Left cardiac atrium (tissue), 4 donors: ENCODE results near the gene DLK1. TPM values are rescaled to one million over a fixed set of nuclear protein-coding genes. Genes with fewer than 3 reads are reported as not detected.

ENCODE experiments used
- ATAC-seq, 2 donors: fragments of 200-7000 bp; cut with Tn5 transposase; one replicate each; pipeline ENCODE4 v1.9.1; 2020; ENCODE audit warnings: mild to moderate bottlenecking in 2 of 2, moderate library complexity in 2 of 2
- DNase-seq: peaks from one replicate; pipeline ENCODE4 v3.0.0-alpha.2; 2020
- intact Hi-C, 2 donors: fragments of 100-400 bp; cut with DNase I; formaldehyde crosslinking; loops; one replicate each; pipeline versions ENCODE4 v1.14.1 to v1.15.1; 2022 to 2023
- total RNA-seq, 2 donors: library from RNA; stranded (reverse); fragmentation: NEBNext Ultra II Directional; extraction: Animal tissue kit (Norgen Biotek cat#: 25700); gene quantifications; one replicate each; pipeline ENCODE4 v1.2.1, GENCODE V29; 2021
- donor health status: DM: no; HTN: yes; CAD: no.
- donor health status: DM: no; HTN: yes; CAD: no; lungs with severe emphysema.
- donor health status: DM: yes; HTN: yes; CAD: no.
- donor health status: Dilated cardiomyopathy.

Gene DLK1
- total RNA-seq, 2 donors from 2014 or later: 3.3 TPM; not detected in 1

GRCh38 chr14:100692859-100693558 lies 33.7 kb upstream of the DLK1 start:
- intact Hi-C loops: no loop called here
- DNase-seq: no peak
- no peak for ATAC-seq

GRCh38 chr14:100693877-100694578 lies 32.7 kb upstream of the DLK1 start:
- DNase-seq (no peak), ATAC-seq (no peak)
- intact Hi-C loops: no loop called here

- intact Hi-C loops: no loop called here
- ATAC-seq (no peak), DNase-seq (no peak)
Observed at GRCh38 chr14:100694579-100695422, 31.9 kb upstream of the DLK1 start.

GRCh38 chr14:100695423-100695738 lies 31.3 kb upstream of the DLK1 start:
- intact Hi-C loops: no loop called here
- ATAC-seq: no peak
- DNase-seq: no peak

- ATAC-seq: no peak
- intact Hi-C loops: no loop called here
- DNase-seq: no peak
Observed at GRCh38 chr14:100696008-100696407, 30.7 kb upstream of the DLK1 start.

- DNase-seq: no peak
- intact Hi-C loops: no loop called here
- ATAC-seq: no peak
Observed at GRCh38 chr14:100696590-100696989, 30.1 kb upstream of the DLK1 start.

GRCh38 chr14:100698066-100698465 lies 28.6 kb upstream of the DLK1 start:
- no peak for DNase-seq
- intact Hi-C loops: no loop called here
- ATAC-seq: no peak

GRCh38 chr14:100698666-100699448 lies 27.8 kb upstream of the DLK1 start:
- no peak for DNase-seq
- ATAC-seq: no peak
- intact Hi-C loops: no loop called here

- DNase-seq (no peak), ATAC-seq (no peak)
- intact Hi-C loops: no loop called here
Observed at GRCh38 chr14:100701314-100701713, 25.4 kb upstream of the DLK1 start.

GRCh38 chr14:100702590-100702989 lies 24.1 kb upstream of the DLK1 start:
- no peak for DNase-seq
- intact Hi-C loops: no loop called here

GRCh38 chr14:100703386-100704220 lies 23.1 kb upstream of the DLK1 start:
- no peak for DNase-seq
- intact Hi-C loops: no loop called here

More at GRCh38 chr14:100702590-100702989, 24.1 kb upstream of the DLK1 start:
- no peak for ATAC-seq

GRCh38 chr14:100706200-100706599 lies 20.5 kb upstream of the DLK1 start:
- DNase-seq (no peak), ATAC-seq (no peak)
- intact Hi-C loops: no loop called here

More at GRCh38 chr14:100703386-100704220, 23.1 kb upstream of the DLK1 start:
- ATAC-seq: no peak

- DNase-seq (no peak), ATAC-seq (no peak)
- intact Hi-C loops: no loop called here
Observed at GRCh38 chr14:100706860-100707259, 19.8 kb upstream of the DLK1 start.

GRCh38 chr14:100708425-100709288 lies 18.0 kb upstream of the DLK1 start:
- ATAC-seq (peak; percentile 58 to 62), DNase-seq (no peak)
- intact Hi-C loops: no loop called here

- peak; percentile 46 to 70 for ATAC-seq
- no peak for DNase-seq
- intact Hi-C loops: no loop called here
Observed at GRCh38 chr14:100709289-100710284, 17.1 kb upstream of the DLK1 start.

- intact Hi-C loops: no loop called here
- DNase-seq (no peak), ATAC-seq (no peak)
Observed at GRCh38 chr14:100710391-100710790, 16.3 kb upstream of the DLK1 start.
